ENCODE data around the gene PRX. TPM values are rescaled to one million over a fixed set of nuclear protein-coding genes. Genes with fewer than 3 reads are reported as not detected.
"Not testable (repeated sequence)": the region's sequence is repeated elsewhere in the genome, so short reads cannot be mapped to it uniquely, and the experiment has no call there.

Gene PRX
- total RNA-seq, 1 donor from 2014 or later = 3.5 TPM

DNA sequence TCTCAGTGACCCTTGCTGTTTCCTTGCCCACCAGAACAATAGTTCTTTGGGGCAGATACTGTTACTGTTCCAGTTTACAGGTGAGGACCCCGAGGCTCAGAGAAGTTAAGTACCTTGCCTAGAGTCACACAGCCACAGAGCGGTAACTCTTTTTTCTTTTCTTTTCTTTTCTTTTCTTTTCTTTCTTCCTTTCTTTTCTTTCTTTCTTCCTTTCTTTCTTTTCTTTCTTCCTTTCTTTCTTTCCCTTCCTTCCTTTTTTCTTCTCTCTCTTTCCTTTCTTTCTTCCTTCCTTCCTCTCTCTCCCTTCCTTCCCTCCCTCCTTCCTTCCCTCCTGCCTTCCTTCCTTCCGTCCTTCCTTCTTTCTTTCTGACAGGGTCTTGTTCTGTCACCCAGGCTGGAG, 4.9 kb upstream of the PRX start:
- DNase-seq (ENCODE audit: low spot score) = no peak
- intact Hi-C loops (cut with DNase I) = no loop called here

DNA sequence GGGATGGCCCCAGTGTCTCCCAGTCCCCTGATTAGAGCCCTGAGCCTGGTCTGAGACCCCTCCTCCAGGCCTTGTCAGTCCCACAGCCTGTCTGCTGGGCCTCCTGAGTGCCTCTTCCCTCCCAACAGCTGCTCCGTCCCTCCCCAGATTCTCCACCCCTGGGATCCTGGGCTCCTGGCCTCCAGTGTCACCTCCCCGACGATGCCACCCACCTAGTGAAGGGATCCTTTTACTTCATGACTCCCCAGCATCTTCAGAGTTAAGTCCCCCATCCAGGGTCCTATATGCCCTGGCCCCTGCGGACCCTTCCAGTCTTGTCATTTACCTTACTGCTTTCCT, 4.4 kb upstream of the PRX start:
- intact Hi-C loops (cut with DNase I) = no loop called here
- DNase-seq (ENCODE audit: low spot score) = no peak

DNA sequence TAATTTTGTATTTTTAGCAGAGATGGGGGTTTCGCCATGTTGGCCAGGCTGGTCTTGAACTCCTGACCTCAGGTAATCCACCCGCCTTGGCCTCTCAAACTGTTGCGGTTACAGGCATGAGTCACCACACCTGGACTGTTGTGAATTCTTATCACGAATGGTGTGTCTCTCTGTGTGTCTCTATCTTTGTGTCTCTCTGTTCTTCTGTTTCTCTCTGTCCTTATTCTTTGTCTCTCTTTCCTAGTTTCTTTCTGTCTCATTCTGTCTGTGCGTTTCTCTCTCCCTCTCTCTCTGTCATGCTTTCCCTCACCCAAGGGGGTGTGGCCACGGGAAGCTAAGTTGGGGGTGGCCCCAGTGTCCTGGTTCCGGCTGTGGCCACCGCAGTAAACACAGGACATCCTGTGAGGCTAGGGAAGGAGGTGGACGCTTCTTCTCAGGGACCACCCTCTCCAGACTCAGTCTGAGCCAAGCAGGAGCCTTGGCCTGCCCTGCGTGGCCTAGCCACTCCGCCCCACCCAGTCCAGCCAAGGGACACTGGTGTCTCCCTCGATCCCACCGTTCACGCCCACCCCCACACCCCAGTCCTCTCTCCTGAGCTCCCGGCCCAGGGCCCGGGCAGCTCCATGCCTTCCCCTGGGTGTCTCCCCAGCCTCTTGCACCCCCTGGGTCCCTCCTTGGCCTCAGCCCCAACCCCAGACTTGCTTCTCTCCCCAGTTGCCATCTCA, 3.9 kb upstream of the PRX start:
- DNase-seq (ENCODE audit: low spot score) = peak; percentile 84
- intact Hi-C loops (cut with DNase I) = no loop called here

DNA sequence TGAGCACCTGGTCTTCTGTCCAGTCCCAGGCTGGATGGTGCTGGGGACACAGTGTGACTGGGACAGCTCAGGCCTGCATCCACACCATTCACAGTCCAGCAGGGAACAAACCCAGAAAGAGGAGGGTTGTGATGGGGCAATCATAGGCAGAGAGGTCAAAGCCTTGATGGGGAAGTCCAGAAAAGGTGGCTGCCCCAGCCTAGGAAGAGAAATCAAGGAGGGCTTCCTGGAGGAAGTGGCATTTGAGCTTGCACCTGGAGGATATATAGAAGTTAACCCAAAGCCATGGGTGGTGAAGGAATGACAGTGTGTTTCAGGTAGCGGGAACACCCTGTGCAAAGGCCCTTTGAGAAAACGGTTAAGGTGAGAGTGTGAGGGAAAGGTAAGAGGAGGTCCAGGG, 2.6 kb upstream of the PRX start:
- intact Hi-C loops (cut with DNase I) = no loop called here
- no peak for DNase-seq (ENCODE audit: low spot score)

DNA sequence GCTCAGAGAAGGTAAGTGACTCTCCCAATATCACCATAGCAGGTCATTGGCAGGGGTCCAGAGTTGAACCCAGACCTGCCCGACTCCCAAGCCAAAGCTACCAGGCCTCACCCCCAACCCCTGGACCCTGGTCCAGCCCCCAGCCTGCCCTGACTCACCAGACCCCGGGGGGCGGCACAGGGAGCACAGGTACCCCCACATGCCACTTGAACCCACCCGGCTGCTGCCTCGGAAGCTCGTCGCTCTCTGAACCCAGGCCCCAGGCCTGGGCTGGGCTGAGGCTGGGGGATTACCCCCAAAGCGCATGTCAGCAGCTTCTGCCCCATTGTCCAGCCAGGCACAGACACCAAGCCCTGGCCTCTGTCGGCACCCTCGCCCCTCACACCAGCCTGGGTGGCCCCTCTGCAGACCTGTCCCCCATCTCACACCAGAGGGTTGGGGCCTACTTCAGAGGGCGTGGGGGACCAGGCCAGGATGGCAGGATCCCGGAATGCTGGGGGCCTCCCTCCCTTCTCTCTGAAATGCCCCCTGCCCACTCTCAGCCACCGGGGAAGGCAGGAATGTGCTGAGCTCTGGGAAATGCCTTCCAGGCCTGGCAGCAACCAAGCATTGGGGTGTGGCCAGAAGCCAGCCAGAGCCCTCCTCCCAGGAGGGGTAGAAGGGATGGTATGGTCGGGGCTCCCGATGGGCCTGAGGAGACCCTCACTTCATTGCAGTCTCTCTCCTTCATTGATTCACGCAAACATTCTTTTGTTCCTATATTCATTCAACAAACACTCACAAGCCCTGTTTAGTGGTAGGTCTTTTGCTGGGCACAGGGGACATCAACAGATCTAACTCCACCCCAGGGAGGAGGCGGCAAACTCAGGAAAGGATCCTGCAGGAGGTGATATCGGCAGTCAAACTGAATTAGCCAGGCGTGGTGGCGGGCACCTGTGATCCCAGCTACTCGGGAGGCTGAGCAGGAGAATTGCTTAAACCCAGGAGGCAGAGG, 1.7 kb upstream of the PRX start:
- no peak for DNase-seq (ENCODE audit: low spot score)
- intact Hi-C loops (cut with DNase I) = no loop called here

DNA sequence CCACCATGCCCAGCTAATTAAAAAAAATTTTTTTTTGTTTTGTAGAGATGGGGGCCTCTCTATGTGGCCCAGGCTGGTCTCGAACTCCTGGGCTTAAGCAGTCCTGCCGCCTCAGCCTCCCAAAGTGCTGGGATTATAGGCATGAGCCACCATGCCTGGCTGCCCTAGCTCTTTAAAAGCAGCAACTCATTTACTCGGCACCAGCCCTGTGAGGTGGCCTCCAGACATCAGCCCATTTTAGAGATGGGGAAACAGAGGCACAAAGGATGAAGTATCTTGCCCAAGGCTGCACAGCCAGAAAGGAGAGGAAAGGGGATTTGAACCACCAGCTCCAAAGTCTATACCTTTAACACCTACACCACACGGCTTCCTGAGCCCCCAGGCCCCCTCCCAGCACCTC, 312 bp downstream of the PRX start:
- no peak for DNase-seq (ENCODE audit: low spot score)
- intact Hi-C loops (cut with DNase I) = no loop called here

DNA sequence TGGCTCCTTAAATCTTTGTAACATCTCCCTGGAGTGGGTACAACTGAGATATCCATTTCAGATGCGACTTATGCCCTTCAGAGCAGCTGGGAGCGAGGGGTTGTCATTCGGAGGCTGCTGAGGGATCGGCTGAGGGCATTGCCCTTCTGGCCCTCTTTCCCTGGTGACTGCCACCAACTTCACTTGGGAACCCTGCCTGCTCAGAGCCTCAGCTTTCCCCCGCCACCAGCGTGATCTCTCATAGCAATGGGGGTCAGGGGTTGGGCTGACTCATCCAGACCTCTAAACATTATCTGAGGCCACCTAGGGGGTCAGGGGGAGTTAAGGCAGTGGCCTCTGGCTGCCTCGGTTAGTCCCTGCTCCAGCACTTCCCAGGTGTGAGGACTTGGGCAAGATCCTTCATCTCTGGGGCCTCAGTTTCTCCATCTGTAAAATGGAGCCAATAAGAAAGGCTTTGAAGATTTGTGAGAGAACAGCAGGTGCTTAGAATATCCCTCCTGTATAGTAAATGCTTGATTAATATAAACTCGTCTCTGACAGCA, 1.1 kb downstream of the PRX start:
- intact Hi-C loops (cut with DNase I) = no loop called here
- no peak for DNase-seq (ENCODE audit: low spot score)

DNA sequence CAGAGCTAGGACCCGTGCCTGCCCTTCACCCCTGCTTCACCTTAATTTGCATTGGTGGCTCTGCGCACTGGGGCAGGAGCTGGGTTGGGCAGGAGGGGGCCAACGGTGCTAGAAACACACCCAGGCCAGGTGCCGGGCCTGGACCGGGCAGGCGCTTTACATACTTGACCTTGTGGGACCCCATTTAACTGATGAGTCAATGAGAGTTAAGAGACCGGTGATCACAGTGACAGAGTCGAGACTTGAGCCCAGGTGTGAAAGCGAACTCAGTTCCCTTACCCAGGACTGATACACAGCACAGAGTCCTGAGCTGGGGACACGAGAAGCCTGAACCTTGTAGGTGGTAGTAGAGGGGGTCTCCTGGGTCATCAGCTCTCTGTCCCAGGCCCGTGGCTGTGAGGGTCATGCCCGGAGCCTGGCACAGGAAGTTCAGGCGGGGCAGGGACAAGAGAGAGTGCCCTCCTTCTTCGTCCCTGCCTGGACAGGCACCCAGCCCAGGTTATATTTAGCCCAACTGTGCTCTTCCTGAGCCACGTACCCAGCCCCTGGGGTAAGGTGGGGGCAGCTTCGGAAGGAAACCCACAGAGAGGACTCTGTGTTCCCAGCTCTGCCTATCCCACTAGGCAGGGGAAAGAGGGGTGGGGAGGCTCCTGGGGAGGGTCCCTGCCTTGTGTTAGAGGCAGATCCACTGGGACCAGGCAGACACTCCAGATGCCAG, 1.9 kb downstream of the PRX start:
- peak; percentile 81 for DNase-seq (ENCODE audit: low spot score)
- intact Hi-C loops (cut with DNase I) = no loop called here

DNA sequence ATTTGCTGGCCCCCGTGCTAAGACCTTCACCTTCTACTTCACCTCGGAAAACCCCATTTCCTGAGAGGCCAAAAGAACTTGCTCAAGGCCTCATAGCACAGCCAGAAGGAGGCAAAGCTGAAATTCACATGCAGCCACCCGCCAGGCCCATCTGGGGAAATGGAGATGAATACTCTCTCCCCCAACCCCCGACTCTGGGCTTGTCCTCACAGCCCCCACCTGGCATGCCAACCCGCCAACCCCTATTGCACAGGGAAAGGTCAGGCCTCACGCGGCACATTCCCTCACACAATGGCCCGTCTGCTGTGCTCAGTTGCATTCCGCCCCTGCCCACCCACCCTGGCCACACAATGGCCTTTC, 3.2 kb downstream of the PRX start:
- DNase-seq (ENCODE audit: low spot score) = no peak
- intact Hi-C loops (cut with DNase I) = no loop called here

DNA sequence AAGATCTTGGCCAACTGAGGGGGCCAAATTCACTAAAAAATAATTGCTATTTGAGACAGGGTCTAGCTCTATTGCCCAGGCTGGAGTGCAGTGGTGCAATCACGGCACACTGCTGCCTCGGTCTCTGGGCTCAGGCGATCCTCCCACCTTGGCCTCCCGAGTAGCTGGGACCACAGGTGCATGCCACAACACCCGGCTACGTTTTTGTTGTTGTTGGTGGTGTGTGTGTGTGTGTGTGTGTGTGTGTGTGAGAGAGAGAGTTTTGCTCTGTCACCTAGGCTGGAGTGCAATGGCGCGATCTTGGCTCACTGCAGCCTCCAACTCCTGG, 4.6 kb downstream of the PRX start:
- intact Hi-C loops (cut with DNase I) = not testable (repeated sequence)

DNA sequence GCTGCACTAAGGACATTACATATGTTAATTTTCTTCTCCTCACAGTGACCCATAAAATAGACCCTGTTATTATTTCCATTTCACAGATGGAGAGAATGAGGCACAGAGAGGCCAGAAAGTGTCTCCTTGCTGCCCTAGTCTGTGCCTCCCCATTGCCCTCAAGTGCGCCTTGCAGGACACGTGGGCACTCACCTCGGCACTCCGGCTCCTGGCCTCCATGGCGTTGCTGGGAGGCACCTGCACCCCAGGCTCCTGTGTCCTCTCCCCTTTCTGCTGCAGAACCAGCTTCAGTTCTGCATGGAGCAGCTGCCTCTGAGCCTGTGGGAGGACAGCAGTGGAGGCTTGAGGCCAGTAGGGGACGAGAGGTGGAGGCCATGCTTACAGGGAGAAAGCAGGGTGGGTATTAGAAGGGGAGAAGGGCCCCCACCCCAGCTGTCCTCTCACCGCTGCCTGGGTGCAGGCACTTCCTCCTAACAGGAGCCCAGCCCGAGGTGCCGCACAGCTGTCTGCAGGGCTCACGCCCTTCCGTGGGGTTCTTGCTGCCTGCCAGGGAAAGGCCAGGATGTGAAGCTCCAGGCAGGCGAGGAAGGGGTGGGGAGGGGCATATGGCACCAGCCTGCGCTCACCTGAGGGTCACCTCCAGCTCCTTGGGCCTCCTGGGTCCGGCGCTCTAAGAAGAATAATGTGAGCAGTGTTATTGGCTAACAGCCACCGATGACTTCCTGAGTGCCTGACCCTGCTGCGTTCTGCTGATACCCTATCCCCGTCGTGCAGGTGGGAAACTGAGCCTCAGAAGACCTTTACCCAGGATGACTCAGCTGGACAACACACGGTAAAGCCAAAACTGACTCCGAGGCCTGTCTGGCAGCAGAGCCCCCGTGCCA, 5.2 kb downstream of the PRX start:
- DNase-seq (ENCODE audit: low spot score) = no peak
- intact Hi-C loops (cut with DNase I) = no loop called here

More for the DNA sequence above, 4.6 kb downstream of the PRX start:
- not testable (repeated sequence) for DNase-seq (ENCODE audit: low spot score)

DNA sequence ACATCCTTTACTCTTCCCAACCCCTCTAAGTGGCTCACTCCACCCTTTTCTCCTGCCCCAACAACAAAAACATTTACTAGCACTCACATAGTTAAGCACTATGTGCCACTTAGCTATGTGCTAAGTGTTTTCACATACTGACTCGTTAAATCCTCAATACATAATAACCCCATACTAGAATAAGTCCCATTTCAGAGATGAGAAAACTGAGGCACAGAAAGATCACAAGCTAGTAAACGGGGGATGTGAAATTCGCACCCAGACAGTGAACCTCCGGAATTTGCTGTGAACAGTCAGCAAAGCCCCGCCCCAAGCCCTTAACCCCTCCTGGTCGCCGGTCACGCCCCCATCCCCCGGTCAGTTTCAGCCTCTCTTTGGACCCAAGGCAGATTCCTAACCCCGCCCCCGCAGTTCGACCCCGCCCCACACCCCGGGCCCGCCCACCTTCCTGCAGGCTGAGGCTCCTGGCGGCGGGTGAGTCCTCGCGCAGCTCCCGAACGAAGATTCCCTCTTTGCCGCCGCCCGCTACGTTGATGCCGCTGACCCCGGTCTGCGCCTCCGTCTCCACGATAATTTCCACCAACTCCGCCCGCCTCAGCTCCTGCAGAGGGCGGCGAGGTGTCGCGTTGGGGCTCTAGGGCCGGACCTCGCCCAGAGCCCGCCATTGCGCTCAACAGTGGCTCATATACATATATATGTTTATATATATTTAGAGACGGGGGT, 9.8 kb downstream of the PRX start:
- intact Hi-C loops (cut with DNase I) = no loop called here

DNA sequence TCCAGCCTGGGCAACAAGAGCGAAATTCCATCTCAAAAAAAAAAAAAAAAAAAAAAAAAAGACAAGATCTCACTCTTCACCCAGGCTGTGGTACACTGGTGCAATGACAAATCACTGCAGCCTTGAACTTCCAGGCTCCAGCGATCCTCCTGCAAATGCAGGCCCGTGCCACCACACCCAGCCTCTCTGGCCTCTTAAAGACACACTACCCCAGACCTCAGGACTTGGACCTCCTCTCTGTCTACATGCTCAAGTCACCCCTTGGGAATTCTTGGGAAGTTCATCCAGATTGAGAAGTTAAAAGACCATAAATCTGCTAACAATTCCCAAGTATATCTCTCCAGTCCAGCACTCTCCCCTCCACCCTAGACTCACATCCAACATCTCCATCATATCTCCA, 12.6 kb downstream of the PRX start:
- intact Hi-C loops (cut with DNase I) = no loop called here
- DNase-seq (ENCODE audit: low spot score) = no peak

More for the DNA sequence above, 9.8 kb downstream of the PRX start:
- peak; percentile 95 for DNase-seq (ENCODE audit: low spot score)

DNA sequence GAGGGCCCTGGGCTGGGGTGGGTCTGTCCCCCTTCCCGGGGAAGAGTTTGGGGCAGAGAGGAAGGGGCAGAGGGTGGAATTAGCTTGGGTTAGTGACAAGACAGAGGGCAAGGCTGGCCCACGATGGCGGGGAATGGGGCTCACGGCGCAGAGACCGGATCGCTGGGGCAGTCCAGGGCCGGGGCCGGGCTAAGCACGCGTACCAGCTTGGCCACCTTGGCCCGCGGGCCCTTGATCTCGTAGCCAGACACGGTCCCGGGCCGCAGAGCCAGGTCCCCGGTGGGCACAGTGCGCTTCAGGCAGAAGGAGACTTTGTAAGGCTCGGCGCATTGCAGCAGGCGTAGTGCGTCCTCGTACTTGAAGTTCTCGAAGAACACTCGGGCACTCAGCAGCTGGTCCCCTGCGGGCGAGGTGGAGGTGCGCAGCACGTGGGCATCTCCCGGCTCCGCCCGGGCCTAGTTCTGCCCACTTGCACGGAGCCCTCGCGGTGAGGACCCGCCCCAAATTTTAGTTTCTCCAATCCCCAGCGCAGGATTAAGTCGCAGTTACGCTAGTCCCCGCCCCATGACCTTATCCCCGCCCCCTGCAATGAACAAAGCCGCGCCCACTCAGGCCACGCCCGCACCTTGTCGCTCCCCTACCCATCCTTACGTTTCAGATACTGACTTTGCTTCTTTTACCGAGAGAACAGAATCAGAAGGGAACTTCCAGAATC, 14.6 kb downstream of the PRX start:
- DNase-seq (ENCODE audit: low spot score) = no peak
- intact Hi-C loops (cut with DNase I) = no loop called here

DNA sequence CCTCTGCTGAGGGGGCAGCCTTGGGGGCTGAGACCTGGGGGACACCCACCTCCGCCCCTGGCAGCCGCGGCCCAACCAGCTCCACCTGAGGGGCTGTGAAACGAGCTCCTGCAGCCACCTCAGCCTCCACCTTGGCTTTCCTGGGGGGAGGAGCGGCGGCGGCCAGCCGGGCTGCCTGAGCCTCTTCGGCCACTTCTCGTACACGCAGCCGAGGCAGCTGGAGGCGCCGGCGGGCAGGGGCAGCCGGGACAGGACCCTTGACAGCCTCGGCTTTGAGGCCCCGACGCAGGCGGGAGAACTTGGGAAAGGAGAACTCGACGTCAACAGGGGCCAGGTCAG, 15.6 kb downstream of the PRX start:
- DNase-seq (ENCODE audit: low spot score) = no peak
- intact Hi-C loops (cut with DNase I) = no loop called here

DNA sequence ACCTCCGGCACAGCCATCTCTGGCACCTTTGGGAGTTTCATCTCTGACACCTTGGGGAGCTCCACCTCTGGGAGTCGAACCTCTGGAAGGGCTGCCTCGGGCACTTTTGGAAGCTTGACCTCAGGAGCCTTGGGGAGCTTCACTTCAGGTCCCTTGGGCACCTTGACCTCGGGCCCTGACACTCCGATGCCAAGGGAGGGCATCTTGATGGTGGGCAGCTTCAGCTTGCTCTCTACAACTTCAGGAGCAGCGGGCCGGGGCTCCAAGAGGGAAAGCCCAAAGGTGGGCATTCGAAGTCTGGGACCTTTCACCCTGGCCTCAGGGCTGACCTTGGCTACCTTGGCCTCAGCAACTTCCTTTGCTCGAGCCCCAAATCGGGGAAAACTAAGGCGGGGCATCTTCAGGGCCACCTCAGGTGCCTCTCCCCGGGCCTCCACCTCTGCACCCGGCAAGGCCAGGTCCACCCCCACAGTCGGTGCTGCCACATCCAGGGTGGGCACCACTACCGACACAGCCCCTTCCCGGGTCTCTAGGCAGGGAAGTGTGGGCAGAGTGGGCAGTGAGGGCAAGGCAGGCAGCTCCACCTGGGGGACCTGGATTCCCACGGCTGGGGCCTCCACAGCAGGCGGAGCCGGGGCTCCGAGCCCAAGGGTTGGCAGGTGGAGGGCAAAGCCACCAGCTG, 16.2 kb downstream of the PRX start:
- no peak for DNase-seq (ENCODE audit: low spot score)
- intact Hi-C loops (cut with DNase I) = no loop called here

DNA sequence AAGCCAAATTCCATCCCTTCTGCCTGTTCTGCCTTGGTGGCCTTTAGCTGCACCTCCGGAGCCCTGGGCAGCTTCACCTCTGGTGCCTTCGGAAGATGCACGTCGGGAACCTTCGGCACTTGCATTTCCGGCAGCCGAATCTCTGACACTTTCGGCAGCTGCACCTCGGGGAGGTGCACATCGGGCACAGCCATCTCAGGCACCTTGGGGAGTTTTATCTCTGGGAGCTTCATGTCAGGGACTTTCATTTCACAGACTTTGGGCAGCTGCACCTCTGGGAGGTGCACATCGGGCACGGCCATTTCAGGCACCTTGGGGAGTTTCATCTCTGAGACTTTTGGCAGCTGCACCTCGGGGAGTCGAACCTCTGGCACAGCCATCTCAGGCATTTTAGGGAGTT, 17.2 kb downstream of the PRX start:
- intact Hi-C loops (cut with DNase I) = no loop called here
- DNase-seq (ENCODE audit: low spot score) = no peak

DNA sequence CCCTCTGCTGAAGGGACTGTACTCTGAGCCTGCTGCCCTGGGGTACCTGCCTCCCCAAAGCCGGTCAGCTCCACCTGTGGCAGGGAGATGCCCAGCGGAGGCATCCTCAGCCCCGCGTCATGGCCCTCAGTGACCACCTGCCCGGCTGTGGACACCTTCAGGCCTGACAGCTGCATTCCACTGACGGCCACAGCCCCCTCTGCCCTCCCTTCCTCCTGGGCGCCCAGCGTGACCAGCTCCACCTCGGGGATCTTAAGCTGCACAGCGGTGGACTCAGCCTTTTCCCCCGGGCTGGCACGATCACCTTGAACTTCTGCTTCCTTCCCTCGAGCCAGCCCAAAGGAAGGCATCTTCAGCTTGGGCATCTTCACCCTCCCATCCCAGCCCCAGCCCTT, 18.4 kb downstream of the PRX start:
- intact Hi-C loops (cut with DNase I) = no loop called here
- DNase-seq (ENCODE audit: low spot score) = no peak
